ENCODE measurements around the gene TAS2R1.

GRCh38 chr5:9661316-9662015 lies 31.3 kb upstream of the TAS2R1 start:
- TF ChIP-seq, protein P1, sequence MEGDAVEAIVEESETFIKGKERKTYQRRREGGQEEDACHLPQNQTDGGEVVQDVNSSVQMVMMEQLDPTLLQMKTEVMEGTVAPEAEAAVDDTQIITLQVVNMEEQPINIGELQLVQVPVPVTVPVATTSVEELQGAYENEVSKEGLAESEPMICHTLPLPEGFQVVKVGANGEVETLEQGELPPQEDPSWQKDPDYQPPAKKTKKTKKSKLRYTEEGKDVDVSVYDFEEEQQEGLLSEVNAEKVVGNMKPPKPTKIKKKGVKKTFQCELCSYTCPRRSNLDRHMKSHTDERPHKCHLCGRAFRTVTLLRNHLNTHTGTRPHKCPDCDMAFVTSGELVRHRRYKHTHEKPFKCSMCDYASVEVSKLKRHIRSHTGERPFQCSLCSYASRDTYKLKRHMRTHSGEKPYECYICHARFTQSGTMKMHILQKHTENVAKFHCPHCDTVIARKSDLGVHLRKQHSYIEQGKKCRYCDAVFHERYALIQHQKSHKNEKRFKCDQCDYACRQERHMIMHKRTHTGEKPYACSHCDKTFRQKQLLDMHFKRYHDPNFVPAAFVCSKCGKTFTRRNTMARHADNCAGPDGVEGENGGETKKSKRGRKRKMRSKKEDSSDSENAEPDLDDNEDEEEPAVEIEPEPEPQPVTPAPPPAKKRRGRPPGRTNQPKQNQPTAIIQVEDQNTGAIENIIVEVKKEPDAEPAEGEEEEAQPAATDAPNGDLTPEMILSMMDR (conservative IDR thresholded peaks at IDR 0.05) = no peak
- no peak for TF ChIP-seq ZFX (IDR thresholded peaks at IDR 0.05)

Measured in C4-2B (cell line).